ENCODE data around the gene RNU7-1.

Gene RNU7-1

DNA sequence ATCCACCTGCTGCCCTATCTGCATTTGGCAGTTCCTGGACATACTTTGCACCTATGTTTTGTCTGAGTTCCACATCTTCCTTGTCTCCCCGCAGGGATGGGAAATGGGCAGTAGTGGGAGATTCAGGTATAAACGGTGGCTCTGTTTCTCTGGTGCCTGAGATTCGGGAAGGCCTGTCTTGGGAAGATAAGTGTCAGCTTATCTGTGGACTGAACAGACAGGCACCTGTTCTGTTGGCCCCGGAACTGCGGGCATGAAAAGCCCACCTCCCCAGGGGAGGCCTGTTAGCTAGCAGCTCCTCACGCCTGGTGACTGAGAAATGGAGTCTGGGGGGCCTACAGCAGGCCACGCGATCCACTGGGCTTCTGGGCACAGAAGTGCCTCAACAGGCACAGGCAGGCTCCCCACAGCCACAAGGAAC, 21.0 kb downstream of the RNU7-1 start:
- DNase-seq (ENCODE audit: low read depth, low spot score), result no peak

DNA sequence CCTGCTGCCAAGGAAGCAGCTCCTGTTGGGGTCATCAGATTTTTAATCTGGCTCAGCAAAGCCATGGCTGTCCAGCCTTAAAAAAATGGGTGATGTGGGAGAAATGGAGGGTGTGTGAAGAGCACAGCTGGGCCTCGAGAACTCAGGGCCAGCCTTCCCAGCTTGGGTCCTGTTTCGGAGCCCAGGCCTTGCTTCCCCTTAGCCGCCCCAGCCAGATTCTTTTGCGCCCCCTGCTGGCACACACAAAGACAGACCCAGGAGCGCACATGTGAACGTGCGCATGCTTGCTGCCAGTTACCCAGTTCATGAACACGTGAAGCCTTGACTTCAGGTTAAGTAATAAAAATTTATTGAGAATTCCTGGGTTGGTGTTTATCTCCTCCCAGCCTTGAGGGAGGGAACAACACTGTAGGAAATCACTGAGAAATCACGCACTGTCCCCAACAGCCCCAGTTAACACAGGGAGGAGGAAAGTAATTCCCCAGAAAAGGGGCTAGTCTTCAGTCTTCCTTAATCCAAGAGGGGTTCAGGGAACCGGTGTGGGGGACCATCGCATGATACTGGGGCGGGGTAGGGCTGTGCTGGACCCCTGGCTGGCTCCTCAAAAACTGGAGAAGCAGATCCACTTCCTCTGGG, 21.5 kb downstream of the RNU7-1 start:
- DNase-seq (ENCODE audit: low read depth, low spot score), result no peak

DNA sequence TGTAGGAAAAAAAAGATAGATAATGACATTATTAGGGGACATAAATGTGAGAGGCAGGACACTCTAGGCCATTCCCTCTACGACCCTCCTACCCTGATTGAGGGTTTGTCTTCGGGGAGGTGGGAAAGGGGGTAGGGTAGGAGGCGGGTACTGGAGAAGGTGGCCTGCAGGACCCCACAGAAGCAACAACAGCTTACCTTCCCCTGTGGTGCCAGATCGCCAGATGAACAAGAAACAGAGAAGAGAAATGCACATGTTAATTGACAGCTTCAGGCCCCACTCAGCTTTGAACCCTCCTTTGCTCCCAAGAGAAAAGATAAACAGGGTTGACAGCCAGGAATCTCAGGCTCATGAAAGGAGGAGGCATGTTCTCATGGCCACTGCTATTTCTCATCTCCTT, 22.1 kb downstream of the RNU7-1 start:
- no peak for DNase-seq (ENCODE audit: low read depth, low spot score)

DNA sequence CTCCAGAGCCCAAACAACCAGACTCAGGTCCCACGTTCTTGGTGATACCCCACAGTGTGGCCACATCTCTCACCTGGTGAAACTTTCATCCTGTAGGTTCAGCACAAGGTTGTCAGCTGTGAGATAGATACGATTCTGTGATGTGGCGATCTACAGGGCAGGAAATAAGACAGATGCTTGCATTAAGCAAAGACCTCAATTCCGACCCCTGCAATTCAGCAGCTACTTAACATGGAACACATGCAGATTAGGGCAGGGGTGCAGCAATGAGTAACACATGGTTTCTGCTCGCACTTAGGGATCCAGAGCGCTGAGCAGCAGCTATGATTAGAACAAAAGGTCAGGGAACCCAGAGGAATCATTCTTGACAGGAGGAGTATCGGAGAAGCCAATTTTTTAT, 22.7 kb downstream of the RNU7-1 start:
- DNase-seq (ENCODE audit: low read depth, low spot score), result no peak

DNA sequence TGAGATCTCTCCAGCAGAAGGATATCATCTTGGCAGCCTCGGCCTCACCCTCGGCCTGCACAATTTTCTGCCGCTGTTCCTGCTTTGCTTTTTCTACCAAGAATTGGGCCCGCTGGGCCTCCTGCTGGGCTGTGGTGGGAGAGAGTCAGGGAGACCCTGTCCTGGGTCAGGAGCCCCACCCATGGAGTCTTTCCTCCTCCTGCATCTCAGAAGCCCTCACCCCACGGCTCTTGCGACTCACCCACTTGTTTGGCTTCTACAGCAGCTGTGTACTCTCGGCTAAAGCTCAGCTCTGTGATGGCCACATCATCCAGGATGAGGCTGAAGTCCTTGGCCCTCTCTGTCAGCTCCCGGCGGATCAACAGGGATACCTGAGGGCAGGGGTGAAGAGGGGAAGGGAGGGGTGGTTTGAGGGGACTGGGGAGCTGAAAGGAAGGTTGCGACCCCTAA, 24.1 kb downstream of the RNU7-1 start:
- no peak for DNase-seq (ENCODE audit: low read depth, low spot score)

DNA sequence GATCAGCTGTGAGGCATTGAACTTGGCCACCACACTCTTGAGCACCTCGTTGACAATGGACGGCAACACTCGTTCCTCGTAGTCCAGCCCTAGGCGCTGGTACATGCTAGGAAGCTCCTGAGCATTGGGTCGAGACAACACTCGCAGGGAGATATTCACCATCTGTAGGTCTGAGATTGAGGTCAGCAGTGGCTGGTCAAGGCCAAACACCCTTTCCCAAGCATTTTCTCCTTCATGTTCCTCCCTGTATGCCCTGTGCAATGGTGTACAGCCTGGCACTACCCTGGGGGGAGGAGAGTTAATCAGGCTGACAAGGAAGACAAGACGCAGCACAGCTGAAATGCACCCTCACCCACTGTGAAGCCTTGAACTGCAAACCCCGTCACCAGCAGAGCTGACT, 24.8 kb downstream of the RNU7-1 start:
- no peak for DNase-seq (ENCODE audit: low read depth, low spot score)

DNA sequence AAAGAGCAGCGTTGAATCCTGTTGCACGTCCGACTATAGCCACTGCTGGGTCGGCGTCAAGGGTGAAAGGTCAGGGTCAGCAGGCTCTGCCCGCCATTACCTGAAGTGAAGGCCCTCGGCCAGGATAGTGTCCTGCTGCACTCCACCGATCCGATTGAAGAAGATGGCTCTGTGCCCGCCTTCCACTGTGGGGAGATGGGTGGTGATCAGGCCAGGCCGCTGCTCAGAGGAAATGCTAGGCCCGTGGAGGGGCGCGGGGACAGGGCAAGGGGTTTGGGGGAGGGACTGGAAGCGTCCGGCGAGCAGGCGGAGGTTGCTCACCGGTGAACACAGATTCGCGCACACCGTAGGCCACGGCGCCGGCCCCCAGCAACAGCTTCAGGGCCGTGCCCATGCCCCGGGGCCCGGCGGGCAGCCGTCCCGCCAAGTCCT, 26.5 kb downstream of the RNU7-1 start:
- DNase-seq (ENCODE audit: low read depth, low spot score), result no peak

DNA sequence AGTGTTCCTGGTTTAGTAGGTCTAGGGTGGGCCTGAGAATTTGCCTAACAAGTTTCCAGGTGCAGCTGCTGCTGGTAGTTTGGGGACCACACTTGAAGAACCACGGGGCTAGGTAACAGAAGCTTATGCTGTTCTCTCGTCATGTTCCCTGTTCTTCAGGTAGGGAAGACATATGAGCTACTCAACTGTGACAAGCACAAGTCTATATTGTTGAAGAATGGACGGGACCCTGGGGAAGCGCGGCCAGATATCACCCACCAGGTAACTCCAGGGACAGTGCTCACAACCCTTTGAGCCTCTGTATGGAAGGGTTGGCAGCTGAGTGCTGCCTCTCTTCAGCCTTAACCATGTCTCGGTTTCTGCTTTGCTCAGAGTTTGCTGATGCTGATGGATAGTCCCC, 30.6 kb downstream of the RNU7-1 start:
- no peak for DNase-seq (ENCODE audit: low read depth, low spot score)

DNA sequence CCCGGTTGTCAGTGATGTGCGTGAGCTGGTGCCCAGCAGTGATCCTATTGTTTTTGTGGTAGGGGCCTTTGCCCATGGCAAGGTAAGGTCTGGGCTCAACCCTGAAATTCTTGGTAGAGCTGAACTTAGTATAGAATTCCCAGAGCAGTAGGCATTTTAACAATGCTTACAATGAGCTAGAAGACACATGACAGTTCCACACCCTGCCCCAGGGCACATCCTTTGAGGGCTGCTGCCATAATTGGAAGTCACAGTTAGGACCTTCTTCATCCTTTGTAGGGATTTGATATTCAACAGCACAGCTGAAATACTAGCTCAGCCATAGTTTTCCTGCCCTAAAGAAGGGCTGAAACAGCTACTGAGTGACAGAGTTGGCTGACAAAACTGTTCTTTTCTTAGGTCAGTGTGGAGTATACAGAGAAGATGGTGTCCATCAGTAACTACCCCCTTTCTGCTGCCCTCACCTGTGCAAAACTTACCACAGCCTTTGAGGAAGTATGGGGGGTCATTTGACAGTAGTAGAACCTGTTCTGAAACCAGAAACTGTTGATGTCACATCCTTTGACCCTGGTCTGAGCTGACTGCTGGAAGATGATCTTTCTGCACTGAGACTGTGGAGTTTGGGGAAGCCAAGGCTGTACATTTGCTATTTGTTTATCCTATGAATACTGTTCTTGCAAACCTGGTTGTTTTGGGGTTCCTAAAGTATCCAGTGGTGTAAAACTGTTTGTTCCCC, 31.8 kb downstream of the RNU7-1 start:
- DNase-seq (ENCODE audit: low read depth, low spot score), result no peak

DNA sequence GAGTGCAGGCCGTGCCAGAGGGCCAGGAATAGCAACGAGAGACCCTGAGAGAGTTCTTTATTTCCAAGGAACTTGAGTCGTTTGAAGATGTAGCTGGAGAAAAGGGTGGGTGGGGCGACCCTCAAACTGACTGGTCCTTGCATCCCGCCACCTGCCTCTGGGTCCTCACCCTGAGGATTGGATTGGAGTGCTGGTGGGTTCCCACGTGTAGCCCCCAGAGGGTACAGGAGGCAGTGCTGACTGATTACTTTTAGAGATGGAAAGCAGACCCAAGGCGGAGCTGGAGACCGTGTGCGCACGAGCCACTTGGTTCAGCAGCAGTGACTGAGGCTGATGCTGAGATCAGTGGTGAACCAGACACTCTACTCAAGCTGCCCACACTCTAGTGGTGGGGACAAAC, 34.0 kb downstream of the RNU7-1 start:
- DNase-seq (ENCODE audit: low read depth, low spot score), result no peak

DNA sequence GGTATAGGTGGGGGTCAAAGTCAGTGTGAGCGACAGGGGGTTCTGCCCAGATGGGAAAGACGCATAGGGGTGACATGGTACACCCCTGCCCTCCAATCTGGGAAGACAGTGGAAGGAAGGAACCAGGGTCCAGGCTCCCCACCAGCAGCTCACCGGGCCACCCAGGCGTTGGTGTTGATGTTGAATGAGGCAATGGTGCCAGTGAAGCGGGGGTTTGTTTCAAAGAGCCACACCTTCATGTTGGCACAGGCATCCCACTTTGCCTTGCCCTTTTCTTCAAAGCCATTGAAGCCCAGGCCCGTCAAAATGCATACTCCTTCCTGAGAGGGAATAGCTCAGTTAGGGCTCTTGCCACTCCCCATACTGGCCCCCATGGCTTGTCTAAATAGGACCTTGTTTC, 34.6 kb downstream of the RNU7-1 start:
- no peak for DNase-seq (ENCODE audit: low read depth, low spot score)

DNA sequence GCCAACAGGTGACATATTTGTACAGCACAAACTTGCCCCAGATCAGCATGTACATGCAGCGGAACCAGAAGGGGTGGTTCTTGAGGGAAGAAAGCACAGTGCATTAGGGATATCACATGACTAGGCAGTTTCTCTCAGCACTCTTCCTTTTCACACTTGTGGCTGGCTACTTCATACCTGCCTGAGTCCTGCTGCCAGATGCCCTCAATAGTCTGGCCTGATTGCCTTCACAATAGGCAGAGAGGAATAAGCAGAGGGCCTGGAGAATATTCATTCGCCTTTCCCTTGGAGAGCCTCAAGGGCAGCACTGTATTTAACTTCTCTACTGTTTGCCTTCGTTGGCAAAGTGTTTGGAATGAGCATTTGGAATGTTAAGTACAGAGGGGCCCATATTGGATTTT, 35.0 kb downstream of the RNU7-1 start:
- DNase-seq (ENCODE audit: low read depth, low spot score), result no peak

DNA sequence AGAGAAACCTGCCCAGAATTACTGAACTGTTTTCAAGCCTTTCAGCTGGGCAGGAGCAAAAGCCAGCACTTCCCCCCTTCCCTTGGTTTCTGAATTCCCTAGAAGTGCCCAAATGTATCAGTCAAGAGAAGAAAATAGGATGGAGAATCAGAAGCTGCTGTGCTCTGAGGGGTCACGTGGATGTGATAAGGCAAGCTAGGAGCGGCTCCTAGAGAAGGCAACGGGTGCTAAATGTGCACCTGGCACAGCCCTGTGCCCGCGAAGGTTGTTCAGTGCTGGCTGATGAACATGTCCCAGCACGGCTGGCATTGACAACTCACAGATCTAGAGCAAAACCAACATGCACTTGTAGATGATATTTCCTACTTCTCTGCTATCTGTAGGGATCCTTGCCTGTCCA, 35.4 kb downstream of the RNU7-1 start:
- no peak for DNase-seq (ENCODE audit: low read depth, low spot score)

DNA sequence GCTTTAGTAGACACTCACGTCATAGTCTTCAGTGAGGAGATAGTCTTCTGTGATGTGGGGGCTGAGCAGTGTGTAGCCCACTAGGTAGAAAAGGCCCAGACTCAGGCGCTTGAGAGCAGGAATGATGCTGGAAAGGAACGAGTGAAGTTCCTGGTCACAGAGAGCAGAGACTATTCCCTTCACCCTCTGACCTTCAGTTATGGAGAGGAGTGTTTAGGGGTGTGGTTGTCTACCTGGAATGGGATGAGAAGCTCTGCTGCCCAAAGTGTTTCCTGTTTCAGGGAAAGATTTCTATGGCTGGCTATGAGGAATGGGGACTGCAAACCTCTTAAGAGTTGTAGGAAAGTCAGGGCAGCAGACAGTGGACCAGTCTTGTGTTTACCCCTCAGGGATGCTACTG, 35.8 kb downstream of the RNU7-1 start:
- no peak for DNase-seq (ENCODE audit: low read depth, low spot score)

DNA sequence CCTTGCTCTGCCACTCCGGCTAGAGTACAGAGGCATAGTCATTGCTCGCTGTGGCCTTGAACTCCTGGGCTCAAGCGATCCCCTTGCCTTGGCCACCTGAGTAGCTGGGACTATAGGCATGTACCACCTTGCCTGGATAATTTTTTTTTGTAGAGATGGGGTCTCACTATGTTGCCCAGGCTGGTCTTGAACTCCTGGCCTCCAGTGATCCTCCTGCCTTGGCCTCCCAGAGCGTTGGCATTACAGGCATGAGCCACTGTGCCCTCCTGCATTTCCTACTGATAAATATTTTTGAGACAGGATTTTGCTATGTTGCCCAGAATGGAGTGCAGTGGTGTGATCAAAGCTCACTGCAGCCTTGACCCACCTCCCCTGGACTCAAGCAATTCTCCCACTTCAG, 36.5 kb downstream of the RNU7-1 start:
- DNase-seq (ENCODE audit: low read depth, low spot score), result no peak

DNA sequence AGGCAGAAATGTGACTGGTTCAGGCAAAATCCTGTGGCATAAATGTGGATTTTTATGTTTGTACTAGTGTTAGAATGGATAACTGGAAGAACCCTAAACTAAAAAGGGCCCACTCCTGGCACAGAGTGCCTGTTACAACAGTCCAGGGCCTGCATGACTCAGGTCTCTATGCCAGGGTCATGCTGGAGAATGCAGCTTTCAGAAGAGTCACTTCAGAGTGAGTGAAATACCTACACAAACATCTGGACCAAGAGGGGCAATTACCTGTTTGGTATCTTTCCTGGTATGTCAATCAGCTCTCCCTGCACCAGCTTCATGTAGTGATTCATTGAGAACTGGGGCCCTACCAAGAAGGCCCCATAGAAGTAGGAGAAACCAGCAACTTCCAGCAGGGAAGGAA, 37.1 kb downstream of the RNU7-1 start:
- no peak for DNase-seq (ENCODE audit: low read depth, low spot score)

DNA sequence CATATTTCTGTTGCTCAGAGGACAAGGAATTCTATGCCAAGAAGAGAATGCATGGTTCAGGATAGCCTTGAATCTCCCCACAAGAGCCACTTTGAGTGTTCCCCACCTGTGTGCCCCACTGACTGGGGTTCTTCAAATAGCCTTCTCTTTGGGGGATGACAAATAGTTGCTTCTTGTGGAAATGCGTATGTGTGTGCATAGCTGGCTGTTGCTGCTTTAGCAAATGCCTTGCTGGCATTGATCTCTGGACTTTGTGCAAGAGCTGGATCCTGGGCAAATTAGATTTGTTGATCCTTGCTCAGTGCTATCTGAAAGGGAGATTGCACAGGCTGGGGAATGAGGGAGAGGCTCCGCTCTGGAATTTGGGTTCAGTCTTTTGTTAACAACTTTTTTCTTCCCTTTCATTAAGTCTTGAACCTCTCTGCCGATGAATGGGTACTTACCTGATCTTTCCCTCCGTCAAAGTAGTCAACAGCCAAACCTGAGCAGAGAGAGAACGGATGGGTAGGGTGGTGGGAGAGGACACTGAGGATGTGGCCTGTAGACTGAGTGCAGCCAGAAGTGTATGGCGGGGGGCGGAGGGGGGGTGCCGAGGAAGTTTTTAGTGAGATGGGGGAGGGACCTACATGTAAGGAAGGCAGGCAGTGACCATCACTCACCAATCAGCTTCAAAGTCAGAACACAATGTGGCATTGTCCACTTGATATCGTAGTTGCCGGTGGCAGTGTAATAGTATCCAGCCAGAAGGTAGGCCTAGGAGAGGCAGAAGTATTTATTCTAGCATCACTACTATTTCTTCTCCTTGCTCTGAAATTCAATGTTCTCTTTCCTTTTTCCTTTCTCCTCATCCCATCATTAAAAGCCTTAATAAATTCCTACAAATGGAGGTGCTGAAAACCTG, 37.8 kb downstream of the RNU7-1 start:
- DNase-seq (ENCODE audit: low read depth, low spot score), result no peak

DNA sequence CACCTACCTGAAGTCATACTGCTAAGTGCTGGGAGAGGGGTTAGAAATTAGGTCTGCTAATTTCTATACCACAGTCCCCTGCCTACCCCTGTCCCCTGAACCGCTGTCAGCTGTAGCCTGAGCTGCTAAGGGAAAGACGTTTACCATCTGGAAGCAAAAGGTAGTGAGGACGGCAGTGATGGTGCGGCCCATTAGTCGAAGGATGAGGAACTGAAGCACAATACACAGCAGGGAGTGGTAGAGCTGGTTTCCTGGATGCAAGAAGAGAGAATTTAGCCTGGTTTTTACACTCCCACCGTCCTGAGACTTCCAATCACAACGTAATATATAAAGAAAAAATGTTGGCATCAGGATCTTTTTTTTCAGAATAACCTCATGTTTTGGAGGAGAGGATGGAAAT, 38.9 kb downstream of the RNU7-1 start:
- DNase-seq (ENCODE audit: low read depth, low spot score), result no peak

DNA sequence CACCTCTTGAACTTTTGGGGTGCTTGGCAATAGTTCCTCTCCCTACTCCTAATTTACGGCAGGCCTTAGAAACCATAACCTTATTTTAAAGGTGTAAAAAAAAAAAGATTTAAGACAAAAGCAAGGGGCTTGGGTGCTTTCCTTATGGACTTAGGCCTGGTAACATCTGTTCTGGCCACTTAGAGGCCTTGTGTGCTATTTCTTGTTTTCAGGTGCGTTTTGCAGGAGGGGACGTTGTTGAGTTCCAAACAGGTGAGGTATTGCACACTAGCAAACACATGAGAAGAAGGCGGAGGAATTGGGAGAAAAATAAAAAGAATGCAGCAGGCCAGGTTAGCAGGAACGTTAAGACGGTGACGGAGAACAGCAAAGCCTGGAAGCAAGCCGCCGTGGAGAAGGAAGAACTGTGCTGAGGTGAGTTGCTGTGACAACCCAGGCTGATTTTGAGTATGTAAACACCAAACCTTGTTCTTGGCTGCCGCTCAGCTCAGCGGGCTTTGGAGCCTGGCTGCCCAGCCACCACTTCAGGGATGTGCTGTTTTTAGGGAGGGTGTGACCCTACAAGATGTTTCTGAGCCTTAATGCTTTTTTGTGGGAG, 44.4 kb downstream of the RNU7-1 start:
- no peak for DNase-seq (ENCODE audit: low read depth, low spot score)
